ENCODE measurements around the gene IMPA2. TPM values are rescaled to one million over a fixed set of nuclear protein-coding genes. Genes with fewer than 3 reads are reported as not detected.
"Not testable (repeated sequence)": the region's sequence is repeated elsewhere in the genome, so short reads cannot be mapped to it uniquely, and the experiment has no call there.

Gene IMPA2
- total and polyA plus RNA-seq, 8 donors: 61.0 to 263 (median 78.6) TPM

- no peak overlapping the region for H3K4me3 ChIP-seq
- H3K36me3 ChIP-seq: no peaks in the 10 kb centered on the region
- no peak for DNase-seq
- no peak for TF ChIP-seq POLR2A (IDR thresholded peaks at IDR 0.05)
- TF ChIP-seq POLR2AphosphoS5 (IDR thresholded peaks at IDR 0.05): no peak
- TF ChIP-seq EP300 (IDR thresholded peaks at IDR 0.05): no peak
- no peak for TF ChIP-seq CTCF (IDR thresholded peaks at IDR 0.05)
- no peaks in the 10 kb centered on the region for H3K27me3 ChIP-seq
- no peak overlapping the region for H3K27ac ChIP-seq
- no peaks in the 10 kb centered on the region for H3K4me1 ChIP-seq
- intact Hi-C loops (cut with DNase I; ENCODE audit: low total_unique reads): no loop called here
- no peaks in the 10 kb centered on the region for H3K9me3 ChIP-seq
- 72 to 82% (median 81%) methylated on average over 9 of the region's 9 CpGs for WGBS, 5 donors
These were observed 11.1 kb upstream of the IMPA2 start for GRCh38 chr18:11969904-11970835.

DNA sequence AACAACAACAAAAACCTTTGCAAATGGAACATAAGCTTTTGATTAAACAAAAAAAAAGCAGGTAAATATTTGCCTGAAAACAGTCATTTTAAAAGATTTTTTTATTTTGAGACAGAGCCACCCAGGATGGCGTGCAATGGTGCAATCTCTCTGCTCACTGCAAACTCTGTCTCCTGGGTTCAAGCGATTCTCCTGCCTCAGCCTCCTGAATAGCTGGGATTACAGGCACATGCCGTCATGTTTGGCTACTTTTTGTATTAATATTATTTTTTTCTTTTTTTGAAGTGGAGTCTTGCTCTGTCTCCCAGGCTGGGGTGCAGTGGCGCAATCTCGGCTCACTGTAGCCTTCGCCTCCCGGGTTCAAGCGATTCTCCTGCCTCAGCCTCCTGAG lies 10.5 kb upstream of the IMPA2 start:
- H3K27me3 ChIP-seq; H3K36me3 ChIP-seq; DNase-seq; H3K4me1 ChIP-seq; H3K9me3 ChIP-seq; H3K4me3 ChIP-seq; intact Hi-C loops (cut with DNase I; ENCODE audit: low total_unique reads); H3K27ac ChIP-seq: not testable (repeated sequence)
- 92 to 98% (median 95%) methylated on average over 8 of the region's 8 CpGs for WGBS, 5 donors

DNA sequence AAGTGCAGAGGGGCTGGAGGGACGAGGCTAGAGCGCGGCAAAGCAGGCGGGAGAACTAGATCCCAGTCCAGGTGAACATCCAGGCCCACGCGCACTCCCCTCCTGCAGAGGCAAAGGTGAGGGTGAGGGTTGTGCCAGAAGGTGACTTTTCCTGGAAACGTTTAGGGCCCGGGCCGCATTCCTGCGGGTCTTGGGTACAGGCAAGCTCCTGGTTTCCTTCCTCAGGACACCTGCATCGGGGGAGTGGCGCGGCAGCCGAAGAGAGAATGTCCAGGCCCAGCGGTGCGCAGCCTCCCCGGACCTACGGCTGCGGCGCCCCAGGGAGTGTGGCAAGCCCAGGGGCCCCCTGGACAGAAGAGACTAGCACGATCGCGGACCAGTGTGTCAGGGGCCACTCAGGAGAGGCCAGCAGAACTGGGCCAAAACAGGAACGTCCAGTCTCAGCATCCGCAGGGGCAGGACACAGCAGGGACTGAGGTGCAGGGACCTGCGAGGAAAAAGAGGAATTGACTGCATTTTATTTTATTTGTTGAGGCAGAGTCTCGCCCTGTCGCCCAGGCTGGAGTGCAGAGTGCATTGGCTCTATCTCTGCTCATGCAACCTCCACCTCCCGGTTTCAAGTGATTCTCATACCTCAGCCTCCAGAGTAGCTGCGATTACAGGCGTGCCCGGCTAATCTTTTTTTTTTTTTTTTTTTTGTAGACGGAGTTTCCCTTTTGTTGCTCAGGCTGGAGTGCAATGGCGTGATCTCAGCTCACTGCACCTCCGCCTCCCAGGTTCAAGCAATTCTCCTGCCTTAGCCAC lies 8.7 kb upstream of the IMPA2 start:
- H3K27me3 ChIP-seq: no peaks in the 10 kb centered on the region
- H3K4me3 ChIP-seq: no peak overlapping the region
- DNase-seq: no peak
- no peaks in the 10 kb centered on the region for H3K36me3 ChIP-seq
- H3K27ac ChIP-seq: no peak overlapping the region
- WGBS, 5 donors: 53 to 79% (median 72%) methylated on average over 34 to 35 of the region's 35 CpGs
- no peaks in the 10 kb centered on the region for H3K9me3 ChIP-seq
- no peaks in the 10 kb centered on the region for H3K4me1 ChIP-seq
- TF ChIP-seq CTCF (IDR thresholded peaks at IDR 0.05) (no peak), POLR2AphosphoS5 (IDR thresholded peaks at IDR 0.05) (no peak), EP300 (IDR thresholded peaks at IDR 0.05) (no peak), POLR2A (IDR thresholded peaks at IDR 0.05) (no peak)
- intact Hi-C loops (cut with DNase I; ENCODE audit: low total_unique reads): no loop called here

DNA sequence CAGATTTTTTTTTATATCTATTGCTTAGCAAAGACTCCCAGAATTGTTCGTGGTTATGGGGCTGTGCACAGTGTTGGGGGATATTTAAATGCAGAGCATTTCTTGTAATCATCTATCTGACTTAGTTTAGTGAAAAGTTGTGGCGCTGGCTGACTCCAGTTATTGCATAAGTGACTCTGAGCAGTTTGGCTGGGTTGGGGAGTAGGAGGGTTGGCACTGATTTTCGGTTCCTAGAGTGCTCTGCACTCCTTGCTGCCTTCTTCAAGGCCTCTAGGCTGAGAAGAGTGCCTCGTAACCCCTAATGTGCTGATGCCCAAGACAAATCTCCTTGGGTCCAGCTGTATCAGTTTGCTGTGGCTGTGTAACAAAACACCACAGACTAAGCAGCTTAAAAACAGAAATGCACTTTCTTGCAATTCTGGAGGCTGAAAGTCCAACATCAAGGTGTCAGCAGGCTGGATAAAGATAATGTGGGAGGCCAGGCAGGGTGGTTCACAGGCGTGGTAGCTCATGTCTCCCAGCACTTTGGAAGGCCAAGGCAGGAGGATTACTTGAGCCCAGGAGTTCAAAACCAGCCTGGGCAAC lies 6.5 kb upstream of the IMPA2 start:
- intact Hi-C loops (cut with DNase I; ENCODE audit: low total_unique reads): loop anchor here (5.0 kb wide), 1 partner anchor 33 kb away; no protein-coding TSS in a partner anchor
- WGBS, 5 donors: 78 to 88% (median 83%) methylated on average over 4 to 5 of the region's 5 CpGs
- Histone ChIP-seq H3K4me3 (no peak overlapping the region), H3K9me3 (no peaks in the 10 kb centered on the region), H3K27ac (no peak overlapping the region), H3K4me1 (peaks cover 4 to 11% (median 6%) of the 10 kb centered on the region in 4 donors), H3K27me3 (no peaks in the 10 kb centered on the region), H3K36me3 (no peaks in the 10 kb centered on the region)
- TF ChIP-seq POLR2AphosphoS5 (IDR thresholded peaks at IDR 0.05): no peak
- TF ChIP-seq EP300 (IDR thresholded peaks at IDR 0.05): no peak
- no peak for TF ChIP-seq POLR2A (IDR thresholded peaks at IDR 0.05)
- TF ChIP-seq CTCF (IDR thresholded peaks at IDR 0.05): no peak
- no peak for DNase-seq
